Measurements from ENCODE around the gene HECTD1.
"Not testable (repeated sequence)": the region's sequence is repeated elsewhere in the genome, so short reads cannot be mapped to it uniquely, and the experiment has no call there.

The HECTD1 gene

DNA sequence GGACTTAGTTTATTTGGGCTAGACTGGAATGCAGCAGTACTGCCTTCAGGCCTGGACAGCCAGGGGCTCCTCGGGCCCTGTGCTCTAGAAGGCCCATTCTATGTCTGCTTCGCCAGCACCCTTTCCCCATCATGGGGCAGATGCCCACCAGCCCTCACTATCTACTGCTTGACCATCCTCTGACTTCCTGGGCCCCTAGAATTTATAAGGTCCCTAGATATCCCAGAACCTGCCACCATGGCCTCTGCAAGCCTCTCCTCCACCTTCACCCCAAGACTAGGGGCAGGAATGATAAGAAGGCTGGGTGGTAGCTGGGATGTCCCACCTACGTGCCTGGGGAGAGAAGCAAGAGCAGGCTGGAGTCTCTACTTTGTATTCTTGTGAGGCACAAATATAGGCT lies 122.6 kb downstream of the HECTD1 start:
- DNase-seq, result no peak

DNA sequence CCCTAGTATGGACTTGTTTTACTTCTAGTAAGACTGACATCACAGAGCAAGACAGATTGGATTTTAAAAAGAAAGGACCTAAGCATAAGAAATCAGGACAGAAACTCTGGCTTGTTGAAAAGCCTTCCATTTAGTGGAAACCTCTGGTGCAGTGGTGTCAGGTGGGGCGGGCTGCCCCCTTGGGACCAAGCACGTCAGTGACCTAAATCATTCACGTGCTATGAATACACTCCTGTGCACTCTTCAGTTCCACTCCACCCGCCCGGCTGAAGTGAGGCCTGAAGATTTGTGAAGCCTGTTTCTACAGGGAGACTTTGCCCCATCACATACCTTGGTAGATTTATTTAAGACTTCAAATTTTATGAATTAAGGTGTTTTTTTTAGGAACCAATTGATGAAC lies 123.2 kb downstream of the HECTD1 start:
- no peak for DNase-seq

DNA sequence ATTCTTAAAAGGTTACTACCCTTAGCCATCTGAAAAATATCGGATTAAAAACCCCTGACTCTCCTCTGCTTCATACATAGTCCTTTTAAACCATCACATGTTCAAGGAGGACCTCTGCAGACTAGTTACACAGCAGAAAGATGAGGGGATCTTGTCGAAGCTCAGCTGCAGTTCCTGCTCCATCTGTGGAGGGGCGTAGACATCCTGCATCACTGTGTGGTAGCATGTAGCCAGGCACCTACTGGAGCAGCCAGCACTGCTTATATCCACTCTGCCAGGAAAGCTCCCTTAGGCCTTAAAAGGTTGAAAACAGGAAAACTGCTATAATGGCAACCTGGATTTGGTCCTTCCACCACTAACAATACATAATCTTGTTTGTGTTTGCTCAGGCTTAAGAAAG lies 123.8 kb downstream of the HECTD1 start:
- no peak for DNase-seq

DNA sequence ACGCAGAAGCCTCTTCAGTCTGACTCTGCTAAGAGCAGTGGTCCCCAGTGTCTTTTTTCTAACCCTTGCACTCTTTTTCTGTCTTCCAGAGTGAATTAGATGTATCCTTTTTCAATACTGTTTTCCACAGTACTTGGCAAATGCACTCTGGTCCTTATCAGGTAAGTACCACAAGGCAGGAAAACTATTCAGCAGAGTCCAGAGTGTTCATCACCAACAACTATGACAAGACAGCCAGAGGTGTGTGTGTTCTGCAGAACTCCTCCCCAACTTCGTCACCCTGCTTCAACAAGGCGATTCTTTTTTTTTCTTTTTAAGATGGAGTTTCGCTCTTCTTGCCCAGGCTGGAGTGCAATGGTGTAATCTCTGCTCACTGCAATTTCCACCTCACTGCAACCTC lies 127.1 kb downstream of the HECTD1 start:
- no peak for DNase-seq

DNA sequence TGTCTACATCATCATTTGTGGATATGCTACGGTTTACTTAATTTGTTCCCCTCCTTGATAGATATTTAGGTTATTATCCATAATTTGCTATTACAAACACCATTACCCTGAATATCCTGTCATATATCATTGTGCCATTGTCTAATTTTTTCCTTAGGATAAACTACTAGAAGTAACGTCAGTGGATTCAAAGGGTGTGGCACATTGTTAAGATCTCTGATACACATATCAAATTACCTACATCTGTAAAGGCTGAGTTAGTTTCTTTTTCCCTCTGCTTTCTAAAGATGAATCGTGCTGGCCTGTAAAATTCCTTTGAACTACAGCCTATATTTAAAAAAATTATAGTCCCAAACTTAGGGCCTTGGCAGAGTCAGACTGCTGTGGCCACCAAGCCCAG lies 127.5 kb downstream of the HECTD1 start:
- no peak for DNase-seq

DNA sequence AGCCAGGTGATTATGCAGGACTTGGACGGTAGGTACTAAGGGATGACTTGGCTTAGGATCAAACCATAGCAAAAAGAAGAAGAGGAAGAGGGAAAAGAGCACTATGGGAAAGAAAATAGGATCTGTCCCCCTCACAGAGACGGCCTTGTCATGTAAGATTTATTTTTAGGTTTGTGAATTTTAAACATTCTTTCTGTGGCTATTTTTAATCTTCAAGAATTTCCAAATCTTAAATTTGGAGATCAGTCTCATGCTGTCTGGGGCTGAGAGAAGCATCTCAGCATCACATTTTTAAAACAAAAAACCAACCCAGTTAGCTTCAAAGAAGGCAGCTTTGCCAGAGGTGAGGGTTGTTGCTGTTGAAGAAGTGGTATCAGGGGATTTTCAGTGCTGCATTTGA lies 128.8 kb downstream of the HECTD1 start:
- DNase-seq, result no peak

DNA sequence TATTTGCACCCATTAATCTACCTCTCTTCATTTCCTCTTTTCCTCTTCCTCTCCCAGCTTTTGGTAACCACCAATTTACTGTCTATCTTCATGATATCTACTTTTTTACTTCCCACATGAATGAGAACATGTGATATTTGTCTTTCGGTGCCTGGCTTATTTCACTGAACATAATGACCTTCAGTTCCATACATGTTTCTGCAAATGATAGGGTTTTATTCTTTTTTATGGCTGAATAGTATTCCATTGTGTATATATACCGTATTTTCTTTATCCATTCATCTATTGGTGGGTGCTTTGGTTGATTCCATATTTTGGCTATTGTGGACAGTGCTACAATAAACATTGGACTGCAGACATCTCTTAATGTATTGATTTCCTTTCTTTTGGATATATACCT lies 132.4 kb downstream of the HECTD1 start:
- DNase-seq, result no peak

DNA sequence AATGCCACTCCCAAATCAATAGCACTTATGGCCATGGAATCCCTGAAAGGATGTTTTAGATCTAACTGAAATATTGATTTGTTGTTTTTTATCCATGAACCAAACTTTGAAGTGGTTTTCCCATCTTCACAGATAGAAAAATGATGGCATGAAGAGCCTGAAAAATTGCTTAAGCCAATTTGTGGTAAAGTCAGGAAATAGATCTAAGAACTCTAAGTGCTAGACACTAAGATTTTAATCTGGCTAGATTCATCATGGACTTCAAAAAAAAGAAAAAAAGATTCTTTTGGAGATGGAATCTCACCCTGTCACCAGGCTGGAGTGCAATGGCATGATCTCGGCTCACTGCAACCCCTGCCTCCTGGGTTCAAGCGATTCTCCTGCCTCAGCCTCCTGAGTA lies 136.4 kb downstream of the HECTD1 start:
- no peak for DNase-seq

DNA sequence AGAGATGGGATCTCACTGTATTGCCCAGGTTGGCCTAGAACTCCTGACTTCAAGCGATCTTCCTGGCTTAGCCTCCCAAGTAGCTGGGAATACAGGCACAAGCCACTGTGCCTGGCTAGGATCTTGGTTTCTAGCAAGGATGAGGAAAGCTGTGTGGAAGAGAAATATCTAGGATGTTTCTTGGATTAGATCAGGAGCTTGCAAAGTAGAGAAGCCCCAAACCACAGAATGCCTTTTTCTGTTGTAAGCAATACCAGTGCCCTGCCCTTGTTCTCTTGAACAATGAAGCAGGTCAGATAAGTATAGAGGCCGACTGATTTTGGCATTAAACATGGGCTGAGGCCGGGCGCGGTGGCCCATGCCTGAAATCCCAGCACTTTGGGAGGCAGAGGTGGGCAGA lies 137.2 kb downstream of the HECTD1 start:
- DNase-seq, result no peak

DNA sequence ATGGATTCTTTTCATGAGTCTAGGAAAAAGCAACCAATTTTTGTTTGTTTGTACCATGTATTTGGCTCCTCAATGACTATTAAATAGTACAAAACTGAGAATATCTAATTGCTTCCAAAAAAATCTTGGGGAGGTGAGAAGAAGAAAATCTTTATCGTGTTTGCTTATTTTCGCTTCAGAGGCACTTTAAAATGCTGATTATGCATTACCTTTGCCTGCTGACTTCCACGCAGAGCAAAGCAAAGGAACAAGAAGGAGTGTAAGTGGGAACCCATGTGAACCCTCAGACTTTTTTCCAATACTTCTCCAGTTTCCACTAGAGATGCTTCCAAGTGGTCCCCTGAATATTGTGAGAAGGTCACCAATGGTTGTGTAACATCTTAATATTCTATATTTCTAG lies 138.2 kb downstream of the HECTD1 start:
- DNase-seq, result no peak

DNA sequence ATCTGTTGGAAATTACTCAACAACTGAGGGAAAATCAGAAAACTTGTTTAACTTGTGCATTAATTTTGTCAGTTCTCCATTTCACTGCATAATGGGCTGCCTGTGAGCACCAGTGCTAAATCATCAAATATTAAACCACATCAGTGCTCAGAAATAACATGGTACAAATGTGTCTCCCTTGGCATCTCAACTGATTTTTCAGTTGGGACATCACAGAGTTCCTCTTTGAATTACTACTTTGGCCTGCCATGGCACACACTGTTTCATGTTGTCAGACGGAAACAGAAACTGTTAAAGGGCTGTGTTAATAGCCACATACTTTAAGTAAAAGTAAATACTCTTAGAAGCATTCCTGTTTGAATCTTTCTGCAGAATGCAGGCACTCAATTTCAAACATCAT lies 139.4 kb downstream of the HECTD1 start:
- no peak for DNase-seq

DNA sequence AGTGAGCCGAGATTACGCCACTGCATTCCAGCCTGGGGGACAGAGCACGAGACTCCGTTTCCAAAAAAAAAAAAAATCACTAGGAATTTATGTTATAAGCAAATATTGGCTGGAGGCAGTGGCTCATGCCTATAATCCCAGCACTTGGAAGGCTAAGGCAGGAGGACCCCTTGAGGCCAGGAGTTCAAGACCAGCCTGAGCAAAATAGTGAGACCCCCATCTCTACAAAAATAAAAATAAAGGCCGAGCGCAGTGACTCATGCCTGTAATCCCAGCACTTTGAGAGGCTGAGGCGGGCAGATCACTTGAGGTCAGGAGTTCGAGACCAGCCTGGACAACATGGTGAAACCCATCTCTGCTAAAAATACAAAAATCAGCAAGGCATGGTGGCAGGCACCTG lies 144.7 kb downstream of the HECTD1 start:
- not testable (repeated sequence) for DNase-seq

DNA sequence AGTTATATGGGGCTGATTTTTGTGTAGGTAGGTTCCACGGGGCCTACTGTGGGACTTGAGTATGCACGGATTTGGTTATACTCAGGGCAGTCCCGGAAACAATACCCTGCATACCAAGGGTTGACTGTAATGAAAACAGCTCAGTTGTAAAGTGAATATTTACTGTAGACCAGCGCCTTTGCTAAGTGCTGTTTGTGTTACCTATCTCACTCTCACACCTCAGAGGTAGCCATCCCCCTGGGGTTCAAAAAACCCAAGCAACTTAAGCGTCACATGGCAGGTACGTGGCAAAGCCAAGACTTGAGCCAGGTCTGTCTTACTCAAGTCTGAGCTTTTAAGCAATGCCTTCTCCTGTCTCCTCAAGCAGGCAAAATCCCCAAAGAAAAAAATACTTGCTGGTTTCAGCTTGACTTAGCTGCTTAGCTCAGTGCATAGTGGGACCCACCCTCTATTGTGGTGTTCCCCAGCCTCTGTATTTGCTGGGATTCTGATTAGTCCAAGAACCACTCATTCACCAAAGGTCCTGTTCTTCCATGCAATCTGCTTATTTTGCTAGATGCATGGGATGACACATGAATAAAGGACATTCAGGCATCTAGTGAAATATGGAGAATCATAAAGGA lies 147.2 kb downstream of the HECTD1 start:
- no peak for DNase-seq

DNA sequence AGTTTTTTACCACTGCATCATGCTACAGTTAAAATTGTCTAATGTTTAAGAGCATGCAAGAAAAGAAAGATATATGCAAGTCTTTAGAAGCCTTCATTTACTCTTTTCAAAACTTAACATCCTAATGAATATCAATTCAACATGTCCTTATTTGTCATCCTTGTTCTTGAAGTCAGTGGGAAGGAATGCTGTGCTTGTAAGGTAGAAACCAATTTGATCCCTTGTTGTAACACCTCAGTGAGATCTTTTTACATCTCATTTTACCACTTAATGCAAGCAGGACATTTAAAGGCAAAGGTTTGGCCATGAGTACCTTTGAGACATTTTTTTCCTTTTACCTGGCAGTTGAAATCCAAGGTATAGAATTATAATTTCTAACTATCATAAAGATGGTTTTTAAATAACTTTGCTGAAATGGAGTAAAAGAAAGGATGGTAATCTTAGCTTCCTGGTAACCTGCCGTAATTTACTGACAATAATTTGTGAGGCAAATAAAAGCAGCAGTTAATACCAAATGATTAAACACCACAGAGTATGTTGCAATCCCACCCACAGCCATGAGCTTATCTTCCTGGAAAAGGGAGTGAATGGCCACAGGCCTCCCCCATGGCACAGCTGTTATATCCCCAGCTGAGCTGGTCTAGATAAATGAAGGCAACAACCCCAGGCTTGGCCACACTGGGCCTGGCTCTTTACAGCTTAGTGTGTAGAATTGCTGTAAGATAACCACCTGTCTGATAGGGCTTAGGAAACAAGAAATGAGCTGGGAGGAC lies 148.3 kb downstream of the HECTD1 start:
- DNase-seq, result no peak

DNA sequence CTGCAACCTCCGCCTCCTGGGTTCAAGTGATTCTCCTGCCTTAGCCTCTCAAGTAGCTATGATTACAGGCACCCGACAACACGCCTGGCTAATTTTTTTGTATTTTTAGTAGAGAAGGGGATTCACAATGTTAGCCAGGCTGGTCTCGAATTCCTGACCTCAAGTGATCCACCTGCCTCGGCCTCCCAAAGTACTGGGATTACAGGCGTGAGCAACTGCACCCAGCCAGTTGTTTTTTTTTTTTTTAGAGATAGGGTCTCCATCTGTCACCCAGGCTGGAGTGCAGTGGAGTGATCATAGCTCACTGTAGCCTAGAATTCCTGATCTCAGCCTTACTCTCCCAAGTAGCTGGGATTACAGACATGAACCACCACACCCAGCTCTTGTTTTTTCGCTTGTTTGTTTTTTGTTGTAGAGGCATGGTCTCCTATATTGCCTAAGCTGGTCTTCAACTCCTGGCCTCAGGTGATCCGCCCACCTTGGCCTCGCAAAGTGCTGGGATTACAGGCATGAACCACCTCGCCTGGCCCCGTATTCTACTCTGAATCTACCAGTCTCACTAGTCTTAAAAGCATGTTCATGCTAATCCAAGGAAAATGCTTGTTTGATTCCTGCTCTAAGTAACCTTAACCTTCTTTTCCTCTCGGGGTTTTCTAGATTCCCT lies 149.8 kb downstream of the HECTD1 start:
- DNase-seq, result no peak

DNA sequence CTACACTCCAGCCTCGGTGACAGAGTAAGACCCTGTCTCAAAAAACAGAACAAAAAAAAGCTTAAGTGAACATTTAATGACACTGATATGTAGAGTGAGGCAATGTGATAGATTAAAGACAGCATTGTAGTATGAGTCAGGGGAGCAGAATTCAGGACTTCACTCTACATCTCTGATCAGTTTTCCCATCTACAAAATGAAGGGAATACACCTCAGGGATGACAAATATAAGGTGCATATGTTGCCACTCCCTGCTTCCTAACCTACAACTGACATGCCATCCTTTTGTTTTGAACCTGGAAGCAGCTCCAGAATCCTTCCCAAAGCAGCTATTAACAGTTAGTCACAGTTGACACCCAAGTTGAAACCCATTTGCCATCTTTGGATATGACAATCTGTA lies 150.6 kb downstream of the HECTD1 start:
- DNase-seq, result no peak

DNA sequence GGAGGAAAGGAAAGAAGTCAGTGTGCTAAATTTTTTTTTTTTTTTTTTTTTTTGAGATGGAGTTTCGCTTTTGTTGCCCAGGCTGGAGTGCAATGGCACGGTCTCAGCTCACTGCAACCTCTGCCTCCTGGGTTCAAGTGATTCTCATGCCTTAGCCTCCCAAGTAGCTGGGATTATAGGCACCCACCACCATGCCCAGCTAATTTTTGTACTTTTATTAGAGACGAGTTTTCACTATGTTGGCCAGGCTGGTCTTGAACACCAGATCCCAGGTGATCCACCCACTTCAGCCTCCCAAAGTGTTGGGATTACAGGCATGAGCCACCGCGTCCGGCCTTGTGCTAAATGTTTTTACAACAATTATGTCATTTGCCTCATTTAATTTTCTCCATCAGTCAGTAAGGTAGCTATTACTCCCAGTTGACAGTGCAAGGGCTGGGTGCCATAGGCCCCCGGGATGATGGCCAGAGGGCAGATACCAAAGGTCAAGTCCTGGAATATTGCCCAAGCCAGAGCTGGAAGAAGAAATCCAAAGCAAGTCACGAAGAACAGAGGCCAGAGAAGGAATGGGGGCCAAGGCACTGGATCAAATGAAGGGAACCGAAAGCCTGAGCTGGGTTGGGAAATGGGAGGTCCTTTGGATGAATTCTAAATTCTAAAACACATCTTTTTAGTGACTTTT lies 154.5 kb downstream of the HECTD1 start:
- DNase-seq, result not testable (repeated sequence)

DNA sequence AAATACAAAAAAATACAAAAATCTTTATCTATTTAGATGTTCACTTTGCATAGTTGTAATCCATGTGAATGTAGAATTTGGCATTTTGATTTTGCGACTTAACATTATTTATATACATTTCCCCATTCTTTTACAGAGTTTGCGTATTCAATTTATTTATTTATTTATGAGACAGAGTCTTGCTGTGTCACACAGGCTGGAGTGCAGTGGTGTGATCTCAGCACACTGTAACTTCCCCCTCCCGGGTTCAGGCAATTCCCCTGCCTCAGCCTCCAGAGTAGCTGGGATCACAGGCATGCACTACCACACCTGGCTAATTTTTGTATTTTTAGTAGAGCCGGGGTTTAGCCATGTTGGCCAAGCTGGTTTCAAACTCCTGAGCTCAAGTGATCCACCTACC lies 156.1 kb downstream of the HECTD1 start:
- no peak for DNase-seq

DNA sequence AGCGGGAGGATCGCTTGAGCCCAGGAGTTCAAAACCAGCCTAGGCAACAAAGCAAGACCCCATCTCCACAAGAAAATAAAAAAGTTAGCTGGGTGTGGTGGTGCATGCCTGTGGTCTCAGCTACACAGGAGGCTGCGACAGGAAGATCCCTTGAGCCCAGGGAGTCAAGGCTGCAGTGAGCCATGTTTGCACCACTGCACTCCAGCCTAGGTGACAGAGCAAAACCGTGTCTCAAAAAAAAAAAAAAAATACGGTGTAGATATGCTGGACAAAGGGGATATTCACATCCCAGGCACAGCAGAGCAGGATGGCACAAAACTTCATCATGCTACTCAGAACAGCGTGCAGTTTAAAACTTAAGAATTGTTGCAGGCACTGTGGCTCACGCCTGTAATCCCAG lies 156.6 kb downstream of the HECTD1 start:
- DNase-seq, result no peak

Data from NCI-H1092 (cell line).